GM23248 (cell line): Measurements from ENCODE around the gene GHR. TPM values are rescaled to one million over a fixed set of nuclear protein-coding genes. Genes with fewer than 3 reads are reported as not detected.

Experiments
- DNase-seq: peaks from one replicate; pipeline ENCODE4 v3.0.0-alpha.2; 2015
- H2AFZ ChIP-seq: fragments of 200-600 bp; sonication (generic); 2 replicates; pipeline ENCODE4 v1.6.1; 2016; ENCODE audit warnings: antibody characterized with exemption
- H3F3A ChIP-seq: fragments of 200-600 bp; sonication (generic); 2 replicates; pipeline ENCODE4 v1.6.1; 2016; ENCODE audit warnings: mild to moderate bottlenecking, antibody characterized with exemption, mixed run types; ENCODE audit not compliant: insufficient read depth
- H3K27ac ChIP-seq: fragments of 200-600 bp; sonication (generic); 2 replicates; pipeline ENCODE4 v1.5.1; 2016; ENCODE audit warnings: mild to moderate bottlenecking
- H3K27me3 ChIP-seq: fragments of 200-600 bp; sonication (generic); replicated peaks from 2 replicates; pipeline ENCODE4 v1.6.1; 2016; ENCODE audit warnings: mild to moderate bottlenecking; ENCODE audit not compliant: insufficient read depth
- H3K36me3 ChIP-seq: fragments of 200-600 bp; sonication (generic); 2 replicates; pipeline ENCODE4 v1.6.1; 2016; ENCODE audit warnings: low read depth, mild to moderate bottlenecking
- H3K4me1 ChIP-seq: fragments of 200-600 bp; sonication (generic); 2 replicates; pipeline ENCODE4 v1.6.1; 2016; ENCODE audit warnings: mild to moderate bottlenecking; ENCODE audit not compliant: insufficient read depth
- H3K4me2 ChIP-seq: fragments of 200-600 bp; sonication (generic); one replicate; pipeline ENCODE4 v1.6.1; 2016; ENCODE audit warnings: mild to moderate bottlenecking; ENCODE audit not compliant: unreplicated experiment
- H3K4me3 ChIP-seq: fragments of 200-600 bp; sonication (generic); 2 replicates; pipeline ENCODE4 v1.5.1; 2016; ENCODE audit warnings: mild to moderate bottlenecking
- H3K79me2 ChIP-seq: fragments of 200-600 bp; sonication (generic); 2 replicates; pipeline ENCODE4 v1.6.1; 2016; ENCODE audit warnings: mild to moderate bottlenecking; ENCODE audit not compliant: insufficient read depth
- H3K9ac ChIP-seq: fragments of 200-600 bp; sonication (generic); 2 replicates; pipeline ENCODE4 v1.6.1; 2016; ENCODE audit warnings: mild to moderate bottlenecking
- H3K9me2 ChIP-seq: fragments of 200-600 bp; sonication (generic); 2 replicates; pipeline ENCODE4 v1.6.1; 2016; ENCODE audit warnings: mixed run types, mild to moderate bottlenecking, moderate library complexity; ENCODE audit not compliant: insufficient read depth
- H3K9me3 ChIP-seq: fragments of 200-600 bp; sonication (generic); one replicate; pipeline ENCODE4 v1.6.1; 2017; ENCODE audit warnings: low read depth
- H4K20me1 ChIP-seq: fragments of 200-600 bp; sonication (generic); 2 replicates; pipeline ENCODE4 v1.6.0; 2016; ENCODE audit not compliant: insufficient read depth
- EZH2 ChIP-seq: fragments of 200-600 bp; sonication (generic); IDR thresholded peaks from 2 replicates; pipeline ENCODE4 v1.6.1; 2018; ENCODE audit warnings: antibody characterized with exemption, mild to moderate bottlenecking; ENCODE audit not compliant: insufficient read depth, poor library complexity, severe bottlenecking
- EZH2phosphoT487 ChIP-seq: fragments of 200-600 bp; sonication (generic); IDR thresholded peaks from 2 replicates; pipeline ENCODE4 v1.6.1; 2018; ENCODE audit warnings: antibody characterized with exemption, moderate library complexity, mild to moderate bottlenecking, low read depth; ENCODE audit not compliant: insufficient read depth
- WGBS, 2 experiments: methylation state at CpG; one replicate each; pipeline ENCODE4 v1.1.6; 2015 to 2017; ENCODE audit warnings: low lambda C conversion rate in 2 of 2, low coverage in 1 of 2; ENCODE audit errors: missing lambda C conversion rate in 2 of 2; 5-methylcytosine and 5-hydroxymethylcytosine counted together
- in situ Hi-C: fragments of 300-500 bp; cut with MboI; formaldehyde crosslinking; loops from 2 replicates; pipeline ENCODE4 v1.15.0; 2020
- polyA plus RNA-seq: library from polyadenylated mRNA; unstranded; fragments of >200 nt; fragmentation: Nextera tagmentation; extraction: Ambion mirVana; gene quantifications from 2 replicates; pipeline ENCODE4 v1.2.1, GENCODE V29; 2016
- total RNA-seq: library from RNA; depleted of rRNA; stranded (reverse); fragments of >200 nt; shearing (Covaris generic); gene quantifications from 2 replicates; pipeline ENCODE4 v1.2.3, GENCODE V29; 2014

GHR gene
- total and polyA plus RNA-seq, 2 experiments from 2014 or later, result 0.64 to 1.5 TPM

GRCh38 chr5:42593591-42593990 is 170.4 kb downstream of the GHR start:
- H3K9me3 ChIP-seq, result no peaks in the 10 kb centered on the region
- no peaks in the 10 kb centered on the region for H3K36me3 ChIP-seq
- no peaks in the 10 kb centered on the region for H3K4me1 ChIP-seq
- H4K20me1 ChIP-seq, result no peaks in the 10 kb centered on the region
- DNase-seq, result no peak
- H3K4me3 ChIP-seq, result no peak overlapping the region
- H3K4me2 ChIP-seq, result no peak overlapping the region
- H3K9me2 ChIP-seq, result no peaks in the 10 kb centered on the region
- no peak overlapping the region for H3K9ac ChIP-seq
- no peaks in the 10 kb centered on the region for H3K79me2 ChIP-seq
- TF ChIP-seq EZH2 (no peak), EZH2phosphoT487 (no peak)
- no peak overlapping the region for H2AFZ ChIP-seq
- no peaks in the 10 kb centered on the region; the same call in 1 of the 2 replicates for H3K27me3 ChIP-seq
- no peaks in the 10 kb centered on the region for H3F3A ChIP-seq
- in situ Hi-C loops, result loop anchor here (25.0 kb wide), 1 partner anchor 294 kb away; no protein-coding TSS in a partner anchor
- no peak overlapping the region for H3K27ac ChIP-seq

- Histone ChIP-seq H3K79me2 (no peaks in the 10 kb centered on the region), H3K27me3 (no peaks in the 10 kb centered on the region; the same call in 1 of the 2 replicates), H3K9me2 (no peaks in the 10 kb centered on the region), H3K4me3 (no peak overlapping the region), H2AFZ (no peak overlapping the region), H3K4me2 (no peak overlapping the region), H3K9ac (no peak overlapping the region), H3K4me1 (no peaks in the 10 kb centered on the region), H3F3A (no peaks in the 10 kb centered on the region), H3K36me3 (no peaks in the 10 kb centered on the region), H4K20me1 (no peaks in the 10 kb centered on the region), H3K9me3 (no peaks in the 10 kb centered on the region), H3K27ac (no peak overlapping the region)
- WGBS, 2 experiments, result 65 to 69% methylated on average over 2 of the region's 2 CpGs
- in situ Hi-C loops, result loop anchor here (25.0 kb wide), 1 partner anchor 292 kb away; no protein-coding TSS in a partner anchor
- TF ChIP-seq EZH2phosphoT487, result no peak
- no peak for TF ChIP-seq EZH2
- DNase-seq, result no peak
These were observed 172.4 kb downstream of the GHR start for GRCh38 chr5:42595597-42595996.

- H3K9me2 ChIP-seq, result no peaks in the 10 kb centered on the region
- H4K20me1 ChIP-seq, result no peaks in the 10 kb centered on the region
- no peaks in the 10 kb centered on the region for H3K27me3 ChIP-seq
- H3K9ac ChIP-seq, result no peak overlapping the region
- DNase-seq, result no peak
- H3K36me3 ChIP-seq, result no peaks in the 10 kb centered on the region
- TF ChIP-seq EZH2phosphoT487, result no peak
- TF ChIP-seq EZH2, result no peak
- no peak overlapping the region for H2AFZ ChIP-seq
- no peak overlapping the region for H3K4me3 ChIP-seq
- H3K4me1 ChIP-seq, result no peaks in the 10 kb centered on the region
- H3K79me2 ChIP-seq, result no peaks in the 10 kb centered on the region
- no peak overlapping the region for H3K4me2 ChIP-seq
- H3F3A ChIP-seq, result no peaks in the 10 kb centered on the region
- no peak overlapping the region for H3K27ac ChIP-seq
- WGBS, 2 experiments, result 82 to 90% methylated on average over 1 of the region's 1 CpG
- no peaks in the 10 kb centered on the region for H3K9me3 ChIP-seq
- in situ Hi-C loops, result loop anchor here (25.0 kb wide), 1 partner anchor 290 kb away; no protein-coding TSS in a partner anchor
These were observed 173.6 kb downstream of the GHR start for GRCh38 chr5:42596817-42597216.

- Histone ChIP-seq H3K9me3 (no peaks in the 10 kb centered on the region), H3K4me3 (no peak overlapping the region), H4K20me1 (no peaks in the 10 kb centered on the region), H2AFZ (no peak overlapping the region), H3K4me2 (no peak overlapping the region), H3F3A (no peaks in the 10 kb centered on the region), H3K27ac (no peak overlapping the region), H3K27me3 (no peaks in the 10 kb centered on the region), H3K9ac (no peak overlapping the region), H3K4me1 (no peaks in the 10 kb centered on the region), H3K36me3 (no peaks in the 10 kb centered on the region), H3K79me2 (no peaks in the 10 kb centered on the region), H3K9me2 (no peaks in the 10 kb centered on the region)
- WGBS, 2 experiments, result 73 to 74% methylated on average over 4 of the region's 4 CpGs
- no peak for TF ChIP-seq EZH2
- no peak for TF ChIP-seq EZH2phosphoT487
- in situ Hi-C loops, result loop anchor here (25.0 kb wide), 1 partner anchor 290 kb away; no protein-coding TSS in a partner anchor
- no peak for DNase-seq
These were observed 174.2 kb downstream of the GHR start for GRCh38 chr5:42597318-42597937.

- no peak for DNase-seq
- Histone ChIP-seq H3K79me2 (no peaks in the 10 kb centered on the region), H3K27ac (no peak overlapping the region), H3K4me3 (no peak overlapping the region), H3F3A (no peaks in the 10 kb centered on the region), H3K9ac (no peak overlapping the region), H3K9me2 (no peaks in the 10 kb centered on the region), H3K27me3 (no peaks in the 10 kb centered on the region), H2AFZ (no peak overlapping the region), H3K4me1 (no peaks in the 10 kb centered on the region), H3K9me3 (no peaks in the 10 kb centered on the region), H4K20me1 (no peaks in the 10 kb centered on the region), H3K36me3 (no peaks in the 10 kb centered on the region), H3K4me2 (no peak overlapping the region)
- TF ChIP-seq EZH2, result no peak
- in situ Hi-C loops, result loop anchor here (25.0 kb wide), 1 partner anchor 289 kb away; no protein-coding TSS in a partner anchor
These were observed 175.1 kb downstream of the GHR start for GRCh38 chr5:42598311-42598710.
